NCI-H226 (cell line): ENCODE data around the gene CTDSP2.

Experiments
- DNase-seq: peaks from one replicate; pipeline ENCODE4 v3.0.0-alpha.2; 2015

CTDSP2 gene

GRCh38 chr12:57813111-57813970 lies 33.2 kb downstream of the CTDSP2 start:
- DNase-seq: peak; percentile 26

- no peak for DNase-seq
Observed at GRCh38 chr12:57811028-57811755, 35.3 kb downstream of the CTDSP2 start.

- DNase-seq: peak; percentile 80
Observed at GRCh38 chr12:57810450-57810849, 36.1 kb downstream of the CTDSP2 start.

GRCh38 chr12:57809425-57809824 lies 37.1 kb downstream of the CTDSP2 start:
- DNase-seq: no peak

- no peak for DNase-seq
Observed at GRCh38 chr12:57808351-57808750, 38.2 kb downstream of the CTDSP2 start.

GRCh38 chr12:57807285-57807684 lies 39.2 kb downstream of the CTDSP2 start:
- DNase-seq: no peak

- no peak for DNase-seq
Observed at GRCh38 chr12:57806677-57807076, 39.9 kb downstream of the CTDSP2 start.

- peak; percentile 48 for DNase-seq
Observed at GRCh38 chr12:57803319-57803893, 43.1 kb downstream of the CTDSP2 start.

- no peak for DNase-seq
Observed at GRCh38 chr12:57802607-57803006, 43.9 kb downstream of the CTDSP2 start.

- no peak for DNase-seq
Observed at GRCh38 chr12:57800965-57801364, 45.6 kb downstream of the CTDSP2 start.

GRCh38 chr12:57797933-57798332 lies 48.6 kb downstream of the CTDSP2 start:
- DNase-seq: no peak

- no peak for DNase-seq
Observed at GRCh38 chr12:57796996-57797395, 49.5 kb downstream of the CTDSP2 start.

- no peak for DNase-seq
Observed at GRCh38 chr12:57795354-57795753, 51.2 kb downstream of the CTDSP2 start.

GRCh38 chr12:57793920-57794319 lies 52.6 kb downstream of the CTDSP2 start:
- peak; percentile 74 for DNase-seq

- DNase-seq: no peak
Observed at GRCh38 chr12:57783861-57784260, 62.7 kb downstream of the CTDSP2 start.

- DNase-seq: no peak
Observed at GRCh38 chr12:57783466-57783801, 63.1 kb downstream of the CTDSP2 start.

- DNase-seq: peak; percentile 91
Observed at GRCh38 chr12:57782608-57783465, 63.7 kb downstream of the CTDSP2 start, which contains the start of gene TSFM. TSFM (plus strand) TSS chr12:57782787; CDS start chr12:57782802, 15 bp downstream.

- DNase-seq: no peak
Observed at GRCh38 chr12:57782243-57782607, 64.3 kb downstream of the CTDSP2 start.

GRCh38 chr12:57781801-57782200 lies 64.7 kb downstream of the CTDSP2 start:
- no peak for DNase-seq

- DNase-seq: no peak
Observed at GRCh38 chr12:57781244-57781643, 65.3 kb downstream of the CTDSP2 start.

- DNase-seq: no peak
Observed at GRCh38 chr12:57780284-57780897, 66.1 kb downstream of the CTDSP2 start.

GRCh38 chr12:57779736-57780135 lies 66.8 kb downstream of the CTDSP2 start:
- DNase-seq: no peak
